ENCODE data around the gene CLCN2. TPM values are rescaled to one million over a fixed set of nuclear protein-coding genes. Genes with fewer than 3 reads are reported as not detected.
"Not testable (repeated sequence)": the region's sequence is repeated elsewhere in the genome, so short reads cannot be mapped to it uniquely, and the experiment has no call there.

The CLCN2 gene
- total RNA-seq, 1 donor from 2014 or later, result 8.3 TPM

DNA sequence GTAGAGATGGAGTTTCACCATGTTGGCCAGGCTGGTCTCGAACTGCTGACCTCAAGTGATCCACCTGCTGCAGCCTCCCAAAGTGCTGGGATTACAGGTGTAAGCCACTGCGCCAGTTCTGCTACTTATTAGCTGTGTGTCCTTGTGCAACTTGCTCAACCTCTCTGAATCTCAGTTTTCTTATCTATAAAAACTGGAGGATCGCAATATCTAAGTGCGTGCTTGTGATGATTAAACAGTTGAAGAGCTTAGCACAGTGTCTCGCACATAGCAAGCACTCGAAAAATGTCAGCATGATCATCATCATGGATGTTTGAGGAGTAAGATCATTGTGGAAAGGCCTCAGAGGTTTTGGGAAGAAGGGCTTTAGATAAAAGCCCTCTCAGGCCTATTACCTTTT, 10.8 kb downstream of the CLCN2 start:
- Mint-ChIP-seq H3K27ac (no peak overlapping the region), H3K4me1 (peaks cover 5% of the 10 kb centered on the region), H3K27me3 (no peaks in the 10 kb centered on the region), H3K9me3 (no peaks in the 10 kb centered on the region), H3K4me3 (no peak overlapping the region), H3K36me3 (ENCODE audit: low read depth) (no peaks in the 10 kb centered on the region)
- intact Hi-C loops (cut with micrococcal nuclease), result no loop called here
- DNase-seq, result no peak

DNA sequence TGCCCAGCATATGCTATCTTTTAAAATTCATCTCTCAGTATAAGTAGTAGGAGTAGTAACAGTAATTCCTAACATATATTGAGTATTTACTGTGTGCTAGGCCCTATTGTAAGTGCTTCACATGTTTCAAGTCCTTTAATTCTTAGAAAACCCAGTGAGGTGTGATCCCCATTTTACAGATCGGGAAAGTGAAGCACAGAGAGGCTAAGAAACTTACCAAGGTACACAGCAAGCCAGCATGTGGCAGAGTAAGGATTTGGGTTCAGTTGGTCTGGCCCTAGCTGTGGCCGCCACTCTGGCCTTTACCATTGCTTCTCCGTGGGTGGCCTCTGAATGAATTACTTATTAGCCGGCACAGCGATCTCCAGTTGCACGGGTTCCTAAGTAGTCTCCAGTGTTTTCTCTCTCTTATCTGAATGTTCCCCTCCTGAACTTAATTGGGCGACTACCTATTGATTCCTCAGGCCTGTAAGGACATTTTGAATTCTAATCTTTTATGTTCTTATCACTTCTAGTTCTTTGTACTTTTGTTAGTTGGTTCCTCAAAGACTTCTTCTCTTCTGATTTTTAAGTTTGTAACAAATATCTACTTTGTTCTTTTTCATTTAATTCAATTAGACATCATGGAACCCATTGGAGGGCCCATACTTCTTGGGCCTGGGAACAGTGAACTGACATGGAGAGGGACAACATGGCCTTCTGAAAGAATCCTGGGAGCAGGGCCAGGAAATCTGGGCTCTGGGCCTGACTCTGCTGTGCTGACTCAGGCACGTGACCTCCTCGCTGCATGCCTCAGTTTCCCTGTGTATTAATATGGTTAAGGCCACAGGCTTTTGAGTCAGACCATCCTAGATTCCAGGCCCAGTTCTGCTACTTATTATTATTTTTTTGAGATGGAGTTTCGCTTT, 11.6 kb downstream of the CLCN2 start:
- Mint-ChIP-seq H3K36me3 (ENCODE audit: low read depth) (peaks cover 1% of the 10 kb centered on the region), H3K4me3 (no peak overlapping the region), H3K27ac (no peak overlapping the region), H3K4me1 (peaks cover 7% of the 10 kb centered on the region), H3K9me3 (no peaks in the 10 kb centered on the region), H3K27me3 (no peaks in the 10 kb centered on the region)
- intact Hi-C loops (cut with micrococcal nuclease), result no loop called here
- DNase-seq, result no peak

DNA sequence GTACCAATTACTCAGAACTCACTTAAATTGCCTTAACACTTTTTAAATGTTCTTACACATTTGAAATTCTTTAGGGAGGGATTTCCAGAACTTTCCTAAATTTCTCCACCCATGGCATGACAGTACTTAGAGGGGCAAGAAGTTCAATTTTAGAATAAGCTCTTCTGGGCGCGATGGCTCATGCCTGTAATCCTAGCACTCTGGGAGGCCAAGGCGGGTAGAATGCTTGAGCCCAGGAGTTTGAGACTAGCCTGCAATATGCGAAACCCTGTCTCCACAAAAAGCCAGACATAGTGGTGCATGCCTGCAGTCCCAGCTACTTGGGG, 13.4 kb downstream of the CLCN2 start:
- Mint-ChIP-seq H3K27ac (no peak overlapping the region), H3K9me3 (no peaks in the 10 kb centered on the region), H3K4me1 (peaks cover 7% of the 10 kb centered on the region), H3K27me3 (no peaks in the 10 kb centered on the region), H3K4me3 (no peak overlapping the region), H3K36me3 (ENCODE audit: low read depth) (peaks cover 3% of the 10 kb centered on the region)
- DNase-seq, result no peak
- intact Hi-C loops (cut with micrococcal nuclease), result no loop called here

DNA sequence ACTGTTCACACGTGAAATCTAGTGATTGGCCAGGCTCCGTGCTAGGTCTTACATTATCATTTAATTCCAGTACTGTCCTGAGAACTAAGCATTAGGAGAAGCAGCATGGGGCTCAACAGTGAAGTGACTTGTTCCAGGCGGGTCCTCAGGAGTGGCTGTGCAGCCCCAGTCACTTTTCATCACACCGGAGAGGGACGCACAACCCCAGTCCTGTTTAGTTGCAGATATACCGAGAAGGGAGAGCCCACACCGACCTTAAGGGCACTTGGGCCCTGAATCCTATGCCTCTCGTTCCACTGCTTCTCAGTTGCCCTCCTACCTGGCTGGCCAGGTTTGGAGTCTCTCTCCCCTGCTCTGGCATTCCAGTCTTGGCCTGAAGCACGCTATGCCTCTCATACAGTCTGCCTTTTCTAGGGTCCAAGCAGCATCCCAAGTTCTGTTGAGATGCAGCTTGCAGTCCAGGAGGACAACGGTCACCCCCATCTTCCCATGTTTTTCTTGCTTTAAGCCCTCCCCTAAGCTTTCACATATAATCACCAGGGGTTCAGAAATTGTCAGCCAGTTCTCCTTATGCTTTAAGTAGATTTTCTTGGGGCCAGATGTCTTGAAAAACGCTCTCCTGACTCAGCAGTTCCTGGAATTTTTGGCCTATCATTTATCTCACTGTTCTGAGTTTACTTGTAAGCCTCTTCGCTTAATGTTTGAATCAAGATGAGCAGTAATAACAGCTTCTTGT, 13.9 kb downstream of the CLCN2 start:
- intact Hi-C loops (cut with micrococcal nuclease), result no loop called here
- H3K4me1 Mint-ChIP-seq, result peaks cover 7% of the 10 kb centered on the region
- no peak overlapping the region for H3K4me3 Mint-ChIP-seq
- peaks cover 6% of the 10 kb centered on the region for H3K36me3 Mint-ChIP-seq (ENCODE audit: low read depth)
- no peak overlapping the region for H3K27ac Mint-ChIP-seq
- no peak for DNase-seq
- no peaks in the 10 kb centered on the region for H3K9me3 Mint-ChIP-seq
- no peaks in the 10 kb centered on the region for H3K27me3 Mint-ChIP-seq

DNA sequence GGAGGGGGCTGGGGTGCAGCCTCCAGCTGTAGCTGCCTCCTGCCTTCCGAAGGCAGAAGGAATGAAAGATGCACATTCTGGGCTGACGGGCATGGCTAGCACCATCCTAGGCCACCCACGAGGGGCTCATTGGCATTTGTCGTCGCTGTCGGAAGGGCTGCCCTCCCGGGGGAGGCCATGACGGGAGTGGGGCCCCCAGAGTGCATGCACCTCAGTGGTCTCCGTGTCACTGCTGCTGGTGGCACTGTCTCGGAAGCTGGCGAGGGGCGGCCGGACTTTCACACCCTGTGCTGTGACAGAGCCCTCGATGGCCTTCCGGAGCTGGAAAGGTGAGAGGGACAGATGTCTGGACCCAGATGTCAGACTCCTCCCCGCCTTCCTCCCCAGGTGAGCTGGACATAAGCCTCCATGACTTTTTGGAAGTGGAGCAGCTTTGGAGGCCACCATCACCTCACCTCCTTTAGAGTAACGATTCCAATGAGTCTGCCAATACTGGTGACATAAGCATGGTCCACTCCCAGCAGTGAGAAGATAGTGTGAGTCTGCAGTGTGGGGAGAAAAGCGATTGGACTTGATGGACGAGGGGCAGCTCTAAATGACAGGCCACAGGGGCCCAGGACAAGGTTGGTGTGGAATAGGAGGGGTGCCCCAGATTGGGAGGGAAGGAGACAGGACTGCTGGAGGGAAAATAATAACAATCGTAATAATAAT, 14.8 kb downstream of the CLCN2 start:
- intact Hi-C loops (cut with micrococcal nuclease), result no loop called here
- H3K4me1 Mint-ChIP-seq, result peaks cover 7% of the 10 kb centered on the region
- H3K27ac Mint-ChIP-seq, result no peak overlapping the region
- H3K4me3 Mint-ChIP-seq, result no peak overlapping the region
- no peak for DNase-seq
- H3K36me3 Mint-ChIP-seq (ENCODE audit: low read depth), result peaks cover 6% of the 10 kb centered on the region
- H3K27me3 Mint-ChIP-seq, result no peaks in the 10 kb centered on the region
- H3K9me3 Mint-ChIP-seq, result no peaks in the 10 kb centered on the region

DNA sequence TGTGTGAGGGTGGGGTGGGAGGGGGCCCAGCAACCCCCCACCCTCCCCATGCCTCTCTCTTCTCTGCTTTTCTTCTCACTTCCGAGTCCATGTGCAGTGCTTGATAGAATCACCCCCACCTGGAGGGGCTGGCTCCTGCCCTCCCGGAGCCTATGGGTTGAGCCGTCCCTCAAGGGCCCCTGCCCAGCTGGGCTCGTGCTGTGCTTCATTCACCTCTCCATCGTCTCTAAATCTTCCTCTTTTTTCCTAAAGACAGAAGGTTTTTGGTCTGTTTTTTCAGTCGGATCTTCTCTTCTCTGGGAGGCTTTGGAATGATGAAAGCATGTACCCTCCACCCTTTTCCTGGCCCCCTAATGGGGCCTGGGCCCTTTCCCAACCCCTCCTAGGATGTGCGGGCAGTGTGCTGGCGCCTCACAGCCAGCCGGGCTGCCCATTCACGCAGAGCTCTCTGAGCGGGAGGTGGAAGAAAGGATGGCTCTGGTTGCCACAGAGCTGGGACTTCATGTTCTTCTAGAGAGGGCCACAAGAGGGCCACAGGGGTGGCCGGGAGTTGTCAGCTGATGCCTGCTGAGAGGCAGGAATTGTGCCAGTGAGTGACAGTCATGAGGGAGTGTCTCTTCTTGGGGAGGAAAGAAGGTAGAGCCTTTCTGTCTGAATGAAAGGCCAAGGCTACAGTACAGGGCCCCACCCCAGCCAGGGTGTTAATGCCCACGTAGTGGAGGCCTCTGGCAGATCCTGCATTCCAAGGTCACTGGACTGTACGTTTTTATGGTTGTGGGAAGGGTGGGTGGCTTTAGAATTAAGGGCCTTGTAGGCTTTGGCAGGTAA, 15.9 kb downstream of the CLCN2 start:
- Mint-ChIP-seq H3K9me3 (no peaks in the 10 kb centered on the region), H3K27ac (peak overlapping the region; percentile 51), H3K4me1 (peaks cover 15% of the 10 kb centered on the region), H3K27me3 (no peaks in the 10 kb centered on the region), H3K36me3 (ENCODE audit: low read depth) (peaks cover 6% of the 10 kb centered on the region), H3K4me3 (no peak overlapping the region)
- intact Hi-C loops (cut with micrococcal nuclease), result no loop called here
- DNase-seq, result peak; percentile 64

DNA sequence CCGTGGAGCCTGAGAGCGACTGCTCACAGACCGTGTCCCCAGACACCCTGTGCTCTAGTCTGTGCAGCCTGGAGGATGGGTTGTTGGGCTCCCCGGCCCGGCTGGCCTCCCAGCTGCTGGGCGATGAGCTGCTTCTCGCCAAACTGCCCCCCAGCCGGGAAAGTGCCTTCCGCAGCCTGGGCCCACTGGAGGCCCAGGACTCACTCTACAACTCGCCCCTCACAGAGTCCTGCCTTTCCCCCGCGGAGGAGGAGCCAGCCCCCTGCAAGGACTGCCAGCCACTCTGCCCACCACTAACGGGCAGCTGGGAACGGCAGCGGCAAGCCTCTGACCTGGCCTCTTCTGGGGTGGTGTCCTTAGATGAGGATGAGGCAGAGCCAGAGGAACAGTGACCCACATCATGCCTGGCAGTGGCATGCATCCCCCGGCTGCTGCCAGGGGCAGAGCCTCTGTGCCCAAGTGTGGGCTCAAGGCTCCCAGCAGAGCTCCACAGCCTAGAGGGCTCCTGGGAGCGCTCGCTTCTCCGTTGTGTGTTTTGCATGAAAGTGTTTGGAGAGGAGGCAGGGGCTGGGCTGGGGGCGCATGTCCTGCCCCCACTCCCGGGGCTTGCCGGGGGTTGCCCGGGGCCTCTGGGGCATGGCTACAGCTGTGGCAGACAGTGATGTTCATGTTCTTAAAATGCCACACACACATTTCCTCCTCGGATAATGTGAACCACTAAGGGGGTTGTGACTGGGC, 16.7 kb downstream of the CLCN2 start:
- no peak for DNase-seq
- H3K9me3 Mint-ChIP-seq, result no peaks in the 10 kb centered on the region
- intact Hi-C loops (cut with micrococcal nuclease), result no loop called here

DNA sequence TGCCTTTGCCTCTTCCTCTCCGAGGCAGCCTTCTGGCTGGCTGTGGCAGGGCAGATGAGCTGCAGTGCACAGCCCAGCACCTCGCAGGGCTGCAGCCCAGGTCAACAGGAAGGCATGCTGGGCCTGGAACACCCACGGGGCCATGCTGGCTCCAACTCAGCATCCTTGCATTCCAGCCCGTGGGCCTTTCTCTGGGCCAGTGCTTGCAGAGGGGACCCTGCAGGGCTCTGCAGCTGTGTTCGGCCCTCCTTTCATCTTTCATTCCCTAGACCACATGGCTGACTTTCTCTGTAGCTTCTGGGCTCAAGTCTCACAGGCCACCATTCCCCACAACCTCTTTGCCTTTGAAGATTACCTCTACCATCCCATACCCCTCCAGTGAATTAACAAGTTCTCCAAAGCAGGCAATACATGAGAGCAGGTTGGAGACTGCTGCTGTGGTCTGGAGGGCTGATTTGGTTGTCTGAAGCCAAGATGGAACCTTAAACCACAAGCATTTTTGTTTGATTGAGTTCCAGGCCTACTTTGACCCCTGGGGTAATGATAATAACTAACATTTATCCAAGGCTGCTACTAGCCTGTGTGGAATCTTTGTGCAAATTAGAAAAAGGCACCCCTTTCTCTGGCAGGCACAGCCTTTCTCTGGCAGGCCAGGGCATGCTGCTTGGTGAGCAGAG, 18.1 kb downstream of the CLCN2 start:
- no peaks in the 10 kb centered on the region for H3K9me3 Mint-ChIP-seq
- intact Hi-C loops (cut with micrococcal nuclease), result no loop called here
- no peak overlapping the region for H3K27ac Mint-ChIP-seq
- peaks cover 18% of the 10 kb centered on the region for H3K4me1 Mint-ChIP-seq
- no peaks in the 10 kb centered on the region for H3K27me3 Mint-ChIP-seq
- H3K36me3 Mint-ChIP-seq (ENCODE audit: low read depth), result peaks cover 6% of the 10 kb centered on the region
- no peak overlapping the region for H3K4me3 Mint-ChIP-seq
- DNase-seq, result no peak

More for the DNA sequence above, 16.7 kb downstream of the CLCN2 start:
- peaks cover 6% of the 10 kb centered on the region for H3K36me3 Mint-ChIP-seq (ENCODE audit: low read depth)
- H3K27ac Mint-ChIP-seq, result no peak overlapping the region
- no peaks in the 10 kb centered on the region for H3K27me3 Mint-ChIP-seq
- no peak overlapping the region for H3K4me3 Mint-ChIP-seq
- peaks cover 15% of the 10 kb centered on the region for H3K4me1 Mint-ChIP-seq

DNA sequence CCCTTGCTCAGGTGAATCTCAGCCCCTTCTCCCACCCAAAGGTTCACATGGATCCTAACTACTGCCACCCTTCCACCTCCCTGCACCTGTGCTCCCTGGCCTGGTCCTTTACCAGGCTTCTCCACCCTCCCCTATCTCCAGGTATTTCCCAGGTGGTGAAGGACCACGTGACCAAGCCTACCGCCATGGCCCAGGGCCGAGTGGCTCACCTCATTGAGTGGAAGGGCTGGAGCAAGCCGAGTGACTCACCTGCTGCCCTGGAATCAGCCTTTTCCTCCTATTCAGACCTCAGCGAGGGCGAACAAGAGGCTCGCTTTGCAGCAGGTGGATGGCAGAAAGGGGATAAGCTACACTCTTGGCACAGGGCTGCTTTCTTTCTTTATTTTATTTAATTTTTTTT, 19.5 kb downstream of the CLCN2 start:
- Mint-ChIP-seq H3K4me3 (no peak overlapping the region), H3K36me3 (ENCODE audit: low read depth) (peaks cover 7% of the 10 kb centered on the region), H3K27ac (no peak overlapping the region), H3K27me3 (no peaks in the 10 kb centered on the region), H3K9me3 (no peaks in the 10 kb centered on the region), H3K4me1 (peaks cover 26% of the 10 kb centered on the region)
- no peak for DNase-seq
- intact Hi-C loops (cut with micrococcal nuclease), result no loop called here

DNA sequence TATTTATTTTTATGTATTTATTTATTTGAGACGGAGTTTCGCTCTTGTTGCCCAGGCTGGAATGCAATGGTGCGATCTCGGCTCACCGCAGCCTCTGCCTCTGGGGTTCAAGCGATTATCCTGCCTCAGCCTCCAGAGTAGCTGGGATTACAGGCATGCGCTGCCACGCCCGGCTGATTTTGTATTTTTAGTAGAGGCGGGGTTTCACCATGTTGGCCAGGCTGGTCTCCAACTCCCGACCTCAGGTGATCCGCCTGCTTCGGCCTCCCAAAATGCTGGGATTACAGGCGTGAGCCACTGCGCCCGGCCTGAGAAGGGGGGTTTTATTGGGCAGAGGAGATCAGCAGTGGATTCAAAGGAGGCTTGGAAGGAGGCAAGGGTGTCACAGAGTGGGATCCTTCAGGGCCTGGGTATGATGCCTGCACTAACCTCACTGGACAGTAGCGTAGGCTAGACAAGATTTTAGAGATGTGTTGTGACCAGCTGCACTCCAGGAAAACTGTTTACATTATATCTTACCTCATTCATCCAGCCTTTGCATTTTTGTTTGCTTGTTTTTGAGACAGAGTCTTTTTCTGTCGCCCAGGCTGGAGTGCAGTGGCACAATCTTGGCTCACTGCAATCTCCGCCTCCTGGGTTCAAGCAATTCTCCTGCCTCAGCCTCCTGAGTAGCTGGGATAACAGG, 21.8 kb downstream of the CLCN2 start:
- DNase-seq; H3K9me3 Mint-ChIP-seq; intact Hi-C loops (cut with micrococcal nuclease); H3K27ac Mint-ChIP-seq; H3K27me3 Mint-ChIP-seq; H3K4me3 Mint-ChIP-seq: not testable (repeated sequence)
- peaks cover 38% of the 10 kb centered on the region for H3K4me1 Mint-ChIP-seq
- H3K36me3 Mint-ChIP-seq (ENCODE audit: low read depth), result peaks cover 15% of the 10 kb centered on the region

DNA sequence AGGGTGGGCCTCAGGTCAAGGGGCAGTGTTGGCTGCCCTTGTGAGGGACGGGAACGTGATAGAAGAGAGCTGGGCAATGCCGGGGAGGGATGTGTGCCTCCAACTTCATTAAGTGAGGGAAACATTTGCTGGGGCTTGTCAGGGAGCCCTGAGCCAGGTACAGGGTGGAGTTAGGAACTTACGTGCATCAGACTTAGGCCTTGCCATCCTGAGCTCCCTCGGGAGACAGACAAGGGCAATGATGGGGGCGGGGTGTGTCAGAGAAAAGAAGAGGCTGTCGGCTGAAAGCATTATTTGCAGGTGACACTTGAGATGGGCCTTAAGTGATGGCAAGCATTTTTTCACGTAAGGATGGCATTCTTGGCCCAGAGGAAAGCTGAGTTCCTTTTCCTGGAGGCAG, 22.4 kb downstream of the CLCN2 start:
- intact Hi-C loops (cut with micrococcal nuclease), result no loop called here
- no peak for DNase-seq
- H3K36me3 Mint-ChIP-seq (ENCODE audit: low read depth), result peaks cover 21% of the 10 kb centered on the region
- no peaks in the 10 kb centered on the region for H3K27me3 Mint-ChIP-seq
- no peak overlapping the region for H3K27ac Mint-ChIP-seq
- no peaks in the 10 kb centered on the region for H3K9me3 Mint-ChIP-seq
- no peak overlapping the region for H3K4me3 Mint-ChIP-seq
- peaks cover 44% of the 10 kb centered on the region for H3K4me1 Mint-ChIP-seq

DNA sequence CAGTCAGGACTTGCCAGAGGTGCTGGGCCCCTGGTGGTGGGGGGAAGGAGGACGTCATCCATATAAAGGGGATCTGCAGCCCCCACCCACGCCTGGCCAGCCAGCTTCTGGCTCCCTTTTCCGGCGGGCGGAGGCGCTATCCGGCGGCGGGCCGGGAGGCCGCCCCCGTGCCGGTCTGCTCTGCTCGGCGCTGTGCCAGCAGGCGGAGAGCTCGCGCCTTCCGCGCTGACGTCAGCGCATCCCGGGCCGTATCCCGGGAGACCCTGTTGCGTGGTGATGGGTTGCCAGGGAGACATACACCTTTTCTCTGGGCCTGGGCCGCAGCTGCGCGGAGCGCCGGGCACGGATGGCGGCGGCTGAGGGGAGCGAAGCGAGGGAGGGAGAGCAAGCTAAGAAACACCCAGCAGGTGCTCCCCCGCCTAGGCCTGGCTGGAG, 22.9 kb downstream of the CLCN2 start:
- H3K4me3 Mint-ChIP-seq, result peak overlapping the region; percentile 23
- intact Hi-C loops (cut with micrococcal nuclease), result no loop called here
- DNase-seq, result peak; percentile 64

More for the DNA sequence above, 22.9 kb downstream of the CLCN2 start:
- Mint-ChIP-seq H3K27me3 (no peaks in the 10 kb centered on the region), H3K27ac (no peak overlapping the region), H3K36me3 (ENCODE audit: low read depth) (peaks cover 26% of the 10 kb centered on the region), H3K4me1 (peaks cover 49% of the 10 kb centered on the region), H3K9me3 (no peaks in the 10 kb centered on the region)

Data from activated CD4-positive, alpha-beta T cell treated with anti-CD3 and anti-CD28 coated beads, Interleukin-2, amount 10 ng/mL, durations not matched to agents 24 days and 14 days (primary cell).